Activated T-cell treated with anti-CD3 and anti-CD28 coated beads for 1 hour (primary cell): ENCODE measurements around the gene UBC.
"Not testable (repeated sequence)": the region's sequence is repeated elsewhere in the genome, so short reads cannot be mapped to it uniquely, and the experiment has no call there.

Experiments
- DNase-seq: peaks from one replicate; pipeline ENCODE4 v3.0.0-alpha.2; 2020; ENCODE audit warnings: low read depth

Gene UBC

GRCh38 chr12:124884587-124885438, 29.6 kb downstream of the UBC start:
- DNase-seq: no peak

GRCh38 chr12:124883263-124884130, 31.0 kb downstream of the UBC start:
- DNase-seq: no peak

- no peak for DNase-seq
These were observed 33.3 kb downstream of the UBC start for GRCh38 chr12:124881123-124881522.

- not testable (repeated sequence) for DNase-seq
These were observed 34.1 kb downstream of the UBC start for GRCh38 chr12:124880335-124880734.

- no peak for DNase-seq
These were observed 35.5 kb downstream of the UBC start for GRCh38 chr12:124878795-124879516.

- DNase-seq: no peak
These were observed 37.0 kb downstream of the UBC start for GRCh38 chr12:124877423-124877822.

- no peak for DNase-seq
These were observed 38.3 kb downstream of the UBC start for GRCh38 chr12:124876171-124876570.

- no peak for DNase-seq
These were observed 38.7 kb downstream of the UBC start for GRCh38 chr12:124875803-124876132.

- no peak for DNase-seq
These were observed 39.3 kb downstream of the UBC start for GRCh38 chr12:124874988-124875802.

- DNase-seq: no peak
These were observed 40.3 kb downstream of the UBC start for GRCh38 chr12:124874188-124874587.

GRCh38 chr12:124872068-124872719, 42.3 kb downstream of the UBC start:
- no peak for DNase-seq

GRCh38 chr12:124871297-124871696, 43.2 kb downstream of the UBC start:
- no peak for DNase-seq

GRCh38 chr12:124870515-124870914, 43.9 kb downstream of the UBC start:
- no peak for DNase-seq

GRCh38 chr12:124869059-124869665, 45.3 kb downstream of the UBC start:
- no peak for DNase-seq

GRCh38 chr12:124868252-124869058, 46.0 kb downstream of the UBC start:
- no peak for DNase-seq

GRCh38 chr12:124867401-124867930, 47.0 kb downstream of the UBC start:
- DNase-seq: no peak

GRCh38 chr12:124866883-124867400, 47.5 kb downstream of the UBC start:
- DNase-seq: no peak

- no peak for DNase-seq
These were observed 48.1 kb downstream of the UBC start for GRCh38 chr12:124866195-124866882.

- DNase-seq: no peak
These were observed 48.7 kb downstream of the UBC start for GRCh38 chr12:124865728-124866127.
